ENCODE data around the gene RELT.

The RELT gene

DNA sequence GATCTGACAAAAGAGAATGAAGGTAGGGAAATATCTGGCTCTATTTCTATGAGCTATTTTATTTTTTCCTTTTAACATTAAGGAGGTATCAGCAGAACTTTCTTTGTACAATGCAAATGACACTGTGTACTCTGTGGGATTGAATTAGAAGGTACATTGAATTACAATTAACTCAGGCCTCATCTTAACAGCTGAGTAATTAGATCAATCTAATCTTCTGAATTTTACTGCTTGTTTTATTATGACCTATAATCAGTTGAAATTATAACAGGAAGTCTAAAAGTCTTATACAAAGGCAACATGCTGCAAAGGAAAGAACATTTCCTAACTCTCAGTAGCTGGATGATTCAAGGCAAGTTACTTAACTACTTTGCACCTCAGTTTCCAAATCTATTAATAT is 69.8 kb downstream of the RELT start:
- no peak overlapping the region for H3K4me3 ChIP-seq
- H3K9me3 ChIP-seq (replicated peaks in 1 of 11): no peaks in the 10 kb centered on the region
- TF ChIP-seq Cebpa-rat (IDR thresholded peaks at IDR 0.05): no peak
- no peak overlapping the region for H3K27ac ChIP-seq
- H3K27me3 ChIP-seq: no peaks in the 10 kb centered on the region
- H3K4me2 ChIP-seq: peak overlapping the region in 2 of 11 experiments; percentile 15 to 17; a peak in 1 of 22 replicates
- H3K36me3 ChIP-seq: peaks cover 0 to 35% (median 9%) of the 10 kb centered on the region in 11 experiments; a peak in 12 of 22 replicates
- H3K9ac ChIP-seq: no peak overlapping the region
- H3K4me1 ChIP-seq: peaks cover 0 to 16% (median 0%) of the 10 kb centered on the region in 10 experiments; a peak in 4 of 20 replicates
- peaks cover 0 to 15% (median 0%) of the 10 kb centered on the region in 11 experiments; a peak in 2 of 22 replicates for H4K20me1 ChIP-seq

DNA sequence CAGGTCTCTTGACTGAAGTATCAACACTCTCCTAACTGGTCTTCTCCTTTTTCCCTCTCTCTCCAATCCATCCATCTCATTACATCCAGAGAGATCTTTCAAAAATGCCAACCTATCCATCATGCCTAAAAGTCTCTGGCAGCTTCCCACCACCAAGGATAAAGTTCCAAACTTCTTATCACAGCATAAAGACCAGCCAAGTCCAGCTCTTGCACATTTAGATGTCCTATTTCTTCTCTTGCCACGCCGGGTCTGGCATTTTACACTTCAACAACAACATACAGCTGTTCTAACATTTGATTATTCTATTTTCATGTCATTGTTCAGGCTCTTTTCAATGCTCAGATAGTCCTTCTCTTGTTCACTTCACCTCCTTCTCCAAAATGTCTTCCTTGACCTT is 70.6 kb downstream of the RELT start:
- Histone ChIP-seq H3K27ac (no peak overlapping the region), H3K9me3 (replicated peaks in 1 of 11) (no peaks in the 10 kb centered on the region), H4K20me1 (peaks cover 0 to 15% (median 0%) of the 10 kb centered on the region in 11 experiments; a peak in 2 of 22 replicates), H3K27me3 (no peaks in the 10 kb centered on the region), H3K9ac (no peak overlapping the region), H3K4me3 (no peak overlapping the region), H3K36me3 (peaks cover 0 to 35% (median 12%) of the 10 kb centered on the region in 11 experiments; a peak in 13 of 22 replicates), H3K4me2 (peak overlapping the region in 3 of 11 experiments; percentile 13 to 17 (median 15); a peak in 2 of 22 replicates), H3K4me1 (peaks cover 0 to 16% (median 0%) of the 10 kb centered on the region in 10 experiments; a peak in 4 of 20 replicates)
- TF ChIP-seq Cebpa-rat (IDR thresholded peaks at IDR 0.05): no peak

Data from BLaER1 treated with 17β-estradiol and CSF1 and Interleukin-3, amounts not matched to agents 10 nM and 100 nM (cell line).